ENCODE data around the gene UTS2R.

- TF ChIP-seq CTCF (IDR thresholded peaks at IDR 0.05 in 4 of 5, conservative IDR thresholded peaks at IDR 0.05 in 1 of 5) (no peak), POLR2A (IDR thresholded peaks at IDR 0.05) (no peak)
These were observed 4.6 kb downstream of the UTS2R start for GRCh38 chr17:82376042-82376730.
